H1 (cell line): Measurements from ENCODE around the gene CIB4. TPM values are rescaled to one million over a fixed set of nuclear protein-coding genes. Genes with fewer than 3 reads are reported as not detected.

Source experiments
- CTCF ChIA-PET: fragments of 300-600 bp; sonication (Branson Sonifier 250); formaldehyde crosslinking; loops from one replicate; lab custom pipeline; 2021; ENCODE audit not compliant: partially characterized antibody; lab: Charles Lee
- POLR2A ChIA-PET: fragments of 300-600 bp; sonication (Branson Sonifier 250); formaldehyde crosslinking; loops from one replicate; lab custom pipeline; 2021; ENCODE audit warnings: inconsistent platforms; ENCODE audit not compliant: partially characterized antibody; lab: Charles Lee
- DNase-seq, 2 experiments: peaks; one replicate each; pipeline versions ENCODE4 v3.0.0 to v3.0.0-alpha.2; 2010 to 2022; ENCODE audit warnings: low spot score in 2 of 2, low read depth in 1 of 2, mixed read lengths in 1 of 2
- FAIRE-seq: peaks from 2 replicates; lab custom pipeline; 2011; peaks lifted over from hg19 to GRCh38; lab: Jason Lieb, UNC
- H2AFZ ChIP-seq: 2 replicates; pipeline ENCODE4 v1.8.1; 2012; ENCODE audit warnings: low read length, inconsistent platforms
- H2AK5ac ChIP-seq: 2 replicates; pipeline ENCODE4 v1.6.1; 2013; ENCODE audit warnings: low read depth, low read length
- H2BK120ac ChIP-seq: replicated peaks from 2 replicates; pipeline ENCODE3; 2013; ENCODE audit warnings: low read depth, low read length, inconsistent platforms
- H2BK12ac ChIP-seq: 2 replicates; pipeline ENCODE4 v1.6.1; 2013; ENCODE audit warnings: low read depth, low read length
- H2BK15ac ChIP-seq: 2 replicates; pipeline ENCODE4 v1.6.1; 2013; ENCODE audit warnings: low read length
- H2BK20ac ChIP-seq: 2 replicates; pipeline ENCODE4 v1.6.1; 2013; ENCODE audit warnings: low read length
- H2BK5ac ChIP-seq: 2 replicates; pipeline ENCODE4 v1.6.1; 2013; ENCODE audit warnings: low read depth, low read length
- H3K14ac ChIP-seq: 2 replicates; pipeline ENCODE4 v1.6.1; 2013; ENCODE audit warnings: inconsistent platforms; ENCODE audit not compliant: insufficient read length
- H3K18ac ChIP-seq: 2 replicates; pipeline ENCODE4 v1.6.1; 2013; ENCODE audit warnings: low read length; ENCODE audit errors: extremely low read depth
- H3K23ac ChIP-seq: 2 replicates; pipeline ENCODE4 v1.6.1; 2013; ENCODE audit warnings: inconsistent platforms; ENCODE audit not compliant: insufficient read length
- H3K23me2 ChIP-seq: 2 replicates; pipeline ENCODE4 v1.6.1; 2013; ENCODE audit warnings: low read depth, low read length
- H3K27ac ChIP-seq: 2 replicates; pipeline ENCODE4 v1.6.1; 2011; ENCODE audit warnings: low read depth, low read length, inconsistent platforms
- H3K27me3 ChIP-seq, 4 experiments: replicated peaks in 1 of 4; 1 replicate in 1 of 4; 2 replicates in 3 of 4; pipeline versions ENCODE4 v1.6.1 to v1.8.1; 2011 to 2013; ENCODE audit warnings: low read length in 3 of 4, mild to moderate bottlenecking in 3 of 4, inconsistent platforms in 2 of 4, mixed read lengths in 2 of 4, moderate library complexity in 1 of 4; ENCODE audit not compliant: control insufficient read depth in 3 of 4, insufficient read depth in 3 of 4; ENCODE audit errors: extremely low read depth in 1 of 4
- H3K36me3 ChIP-seq, 4 experiments: 2 replicates each; pipeline versions ENCODE4 v1.6.1 to v1.8.1; 2011 to 2013; ENCODE audit warnings: mild to moderate bottlenecking in 4 of 4, low read length in 3 of 4, moderate library complexity in 2 of 4, control low read depth in 1 of 4, inconsistent platforms in 1 of 4; ENCODE audit not compliant: insufficient read depth in 4 of 4, control insufficient read depth in 2 of 4
- H3K4ac ChIP-seq: replicated peaks from 2 replicates; pipeline ENCODE3; 2013; ENCODE audit warnings: low read length, low read depth, mixed read lengths, inconsistent platforms; ENCODE audit not compliant: insufficient read length
- H3K4me1 ChIP-seq, 4 experiments: replicated peaks in 1 of 4; 1 replicate in 1 of 4; 2 replicates in 3 of 4; pipeline versions ENCODE4 v1.6.1 to v1.8.1; 2011 to 2013; ENCODE audit warnings: low read length in 3 of 4, inconsistent platforms in 2 of 4, mixed read lengths in 1 of 4; ENCODE audit not compliant: insufficient read depth in 4 of 4, control insufficient read depth in 3 of 4
- H3K4me2 ChIP-seq, 2 experiments: 2 replicates each; pipeline versions ENCODE4 v1.6.1 to v1.8.1; 2011 to 2013; ENCODE audit warnings: low read depth in 2 of 2, low read length in 2 of 2, control low read depth in 1 of 2, inconsistent platforms in 1 of 2, mild to moderate bottlenecking in 1 of 2; ENCODE audit not compliant: insufficient read depth in 1 of 2
- H3K4me3 ChIP-seq, 4 experiments: fragments of 200-600, 300-600 bp in 1 of 4; sonication (generic), shearing (Covaris generic), sonication (Bioruptor Twin) in 1 of 4; 2 replicates each; pipeline versions ENCODE4 v1.5.1 to v1.8.1; 2011 to 2016; ENCODE audit warnings: low read length in 4 of 4, low read depth in 3 of 4, control low read depth in 2 of 4, inconsistent platforms in 2 of 4, mild to moderate bottlenecking in 2 of 4, mixed read lengths in 1 of 4, moderate library complexity in 1 of 4; ENCODE audit not compliant: insufficient read depth in 2 of 4; ENCODE audit errors: extremely low read depth in 1 of 4
- H3K56ac ChIP-seq: replicated peaks from 2 replicates; pipeline ENCODE3; 2013; ENCODE audit warnings: low read depth, mild to moderate bottlenecking, mixed read lengths, low read length, inconsistent platforms; ENCODE audit not compliant: insufficient read length
- H3K79me1 ChIP-seq: 2 replicates; pipeline ENCODE4 v1.6.1; 2013; ENCODE audit warnings: low read depth, low read length, control low read depth
- H3K79me2 ChIP-seq, 2 experiments: 2 replicates each; pipeline versions ENCODE4 v1.6.1 to v1.8.1; 2012 to 2013; ENCODE audit warnings: low read length in 2 of 2, mild to moderate bottlenecking in 2 of 2, inconsistent platforms in 1 of 2; ENCODE audit not compliant: insufficient read depth in 2 of 2, control insufficient read depth in 1 of 2
- H3K9ac ChIP-seq, 4 experiments: replicated peaks in 1 of 4; 1 replicate in 1 of 4; 2 replicates in 3 of 4; pipeline versions ENCODE4 v1.6.1 to v1.8.1; 2011 to 2013; ENCODE audit warnings: low read depth in 3 of 4, low read length in 3 of 4, control low read depth in 2 of 4, mild to moderate bottlenecking in 2 of 4, moderate library complexity in 2 of 4, inconsistent platforms in 1 of 4; ENCODE audit errors: extremely low read depth in 1 of 4
- H3K9me3 ChIP-seq, 2 experiments: 2 replicates each; pipeline versions ENCODE4 v1.6.1 to v1.8.1; 2012 to 2013; ENCODE audit warnings: mild to moderate bottlenecking in 2 of 2, moderate library complexity in 2 of 2, control low read depth in 1 of 2, inconsistent platforms in 1 of 2, low read depth in 1 of 2, low read length in 1 of 2, mixed read lengths in 1 of 2; ENCODE audit not compliant: insufficient read depth in 2 of 2
- H4K20me1 ChIP-seq, 2 experiments: replicated peaks in 1 of 2; 2 replicates each; pipeline versions ENCODE3 to v1.8.1; 2011 to 2013; ENCODE audit warnings: inconsistent platforms in 2 of 2, low read length in 2 of 2, mild to moderate bottlenecking in 1 of 2; ENCODE audit not compliant: insufficient read depth in 2 of 2, control insufficient read depth in 1 of 2
- H4K5ac ChIP-seq: 2 replicates; pipeline ENCODE4 v1.6.1; 2013; ENCODE audit warnings: low read length, low read depth, mixed read lengths, inconsistent platforms; ENCODE audit not compliant: insufficient read length
- H4K8ac ChIP-seq: 2 replicates; pipeline ENCODE4 v1.8.0; 2013; ENCODE audit warnings: mild to moderate bottlenecking, moderate library complexity, low read length, inconsistent platforms; ENCODE audit not compliant: insufficient read depth; ENCODE audit errors: extremely low read depth
- H4K91ac ChIP-seq: replicated peaks from 2 replicates; pipeline ENCODE3; 2013; ENCODE audit warnings: low read length, mixed read lengths, inconsistent platforms; ENCODE audit not compliant: insufficient read length
- ATF2 ChIP-seq: IDR thresholded peaks from 2 replicates; pipeline ENCODE4 v1.6.1; 2012; ENCODE audit warnings: low read length, inconsistent platforms
- CBX8 ChIP-seq: fragments of 300-800, 300-1000 bp; sonication (generic); IDR thresholded peaks from 2 replicates; pipeline ENCODE4 v1.7.1; 2016; ENCODE audit warnings: low read depth, low read length, borderline replicate concordance
- CREB1 ChIP-seq: IDR thresholded peaks from 2 replicates; pipeline ENCODE4 v1.6.1; 2012; ENCODE audit warnings: inconsistent platforms
- GABPA ChIP-seq: IDR thresholded peaks from 2 replicates; pipeline ENCODE4 v1.6.1; 2011; ENCODE audit warnings: mild to moderate bottlenecking, low read length, moderate library complexity, borderline replicate concordance; ENCODE audit not compliant: insufficient read depth
- JUN ChIP-seq: IDR thresholded peaks from 2 replicates; pipeline ENCODE4 v1.6.1; 2011; ENCODE audit warnings: low read depth, mild to moderate bottlenecking, improper control_type of control experiment, low read length
- NANOG ChIP-seq: IDR thresholded peaks from 2 replicates; pipeline ENCODE4 v1.6.1; 2011; ENCODE audit warnings: low read length, low read depth, mild to moderate bottlenecking, inconsistent platforms; ENCODE audit not compliant: insufficient read depth, poor library complexity, severe bottlenecking
- POLR2AphosphoS5 ChIP-seq: IDR thresholded peaks from 2 replicates; pipeline ENCODE4 v1.6.1; 2011; ENCODE audit warnings: low read depth, low read length
- RAD21 ChIP-seq, 2 experiments: IDR thresholded peaks in 1 of 2; conservative IDR thresholded peaks in 1 of 2; 2 replicates each; pipeline ENCODE4 v1.6.1; 2011; ENCODE audit warnings: low read depth in 2 of 2, low read length in 2 of 2, improper control_type of control experiment in 1 of 2, inconsistent platforms in 1 of 2, mild to moderate bottlenecking in 1 of 2, moderate library complexity in 1 of 2
- RFX5 ChIP-seq: IDR thresholded peaks from 2 replicates; pipeline ENCODE4 v1.6.1; 2011; ENCODE audit warnings: low read depth, low read length, improper control_type of control experiment, borderline replicate concordance
- SIX5 ChIP-seq: IDR thresholded peaks from 2 replicates; pipeline ENCODE4 v1.6.1; 2011; ENCODE audit warnings: mild to moderate bottlenecking, low read depth, low read length
- TAF7 ChIP-seq: optimal IDR thresholded peaks from 2 replicates; pipeline ENCODE3; 2011; ENCODE audit warnings: low read depth, mild to moderate bottlenecking, inconsistent platforms, low read length, moderate library complexity, borderline replicate concordance
- WGBS, 2 experiments: shearing (Covaris generic) in 1 of 2; methylation state at CpG; one replicate each; pipeline versions ENCODE4 v1.1.6 to v1.1.7; 2013 to 2015; ENCODE audit warnings: low lambda C conversion rate in 2 of 2, mixed read lengths in 2 of 2, inconsistent platforms in 1 of 2, low coverage in 1 of 2, missing lambda C conversion rate in 1 of 2; ENCODE audit not compliant: insufficient replicate concordance in 2 of 2, insufficient coverage in 1 of 2, insufficient read length in 1 of 2; ENCODE audit errors: extremely low coverage in 1 of 2, missing lambda C conversion rate in 1 of 2; 5-methylcytosine and 5-hydroxymethylcytosine counted together
- polyA plus RNA-seq, 7 experiments: library from polyadenylated mRNA; depleted of rRNA in 3 of 7; stranded (reverse) in 5 of 7; unstranded in 2 of 7; fragments of >200 nt in 5 of 7; fragments of 200-250 nt in 2 of 7; gene quantifications; 1 replicate in 5 of 7; 2 replicates in 1 of 7; 4 replicates in 1 of 7; pipeline versions ENCODE4 v1.2.1 to v1.2.3, GENCODE V29; 2011 to 2013; ENCODE audit warnings: missing spikeins in 2 of 7, mixed read lengths in 2 of 7
- total RNA-seq: library from RNA; stranded (reverse); fragmentation: NEBNext Ultra II Directional; extraction: Animal tissue kit (Norgen Biotek cat#: 25700); gene quantifications from 2 replicates; pipeline ENCODE4 v1.2.1, GENCODE V29; 2021

Gene CIB4
- total and polyA plus RNA-seq, 2 of the 8 experiments (the other 6 are each of a cell fraction or from before 2014, with no cell fraction given) = not detected

GRCh38 chr2:26627350-26628105 lies 13.6 kb downstream of the CIB4 start:
- no peak overlapping the region for H2BK120ac ChIP-seq
- H4K20me1 ChIP-seq = no peaks in the 10 kb centered on the region
- no peaks in the 10 kb centered on the region; a peak in 2 of 7 replicates for H3K4me1 ChIP-seq
- no peak overlapping the region for H3K4ac ChIP-seq
- no peak overlapping the region for H4K91ac ChIP-seq
- FAIRE-seq (no peak), DNase-seq (no peak)
- H3K27me3 ChIP-seq = no peaks in the 10 kb centered on the region; a peak in 1 of 7 replicates
- H2AK5ac ChIP-seq = no peak overlapping the region
- H3K23me2 ChIP-seq = no peaks in the 10 kb centered on the region; the same call in 1 of the 2 replicates
- H4K5ac ChIP-seq = no peak overlapping the region
- H3K23ac ChIP-seq = no peak overlapping the region
- H2BK12ac ChIP-seq = no peak overlapping the region
- H3K56ac ChIP-seq = no peak overlapping the region
- H2AFZ ChIP-seq = no peak overlapping the region
- no peak overlapping the region for H3K18ac ChIP-seq
- no peaks in the 10 kb centered on the region for H3K9me3 ChIP-seq
- POLR2A ChIA-PET = no interaction called here
- no peak overlapping the region for H3K4me2 ChIP-seq
- H2BK5ac ChIP-seq = no peak overlapping the region
- H3K4me3 ChIP-seq = no peak overlapping the region
- no peaks in the 10 kb centered on the region for H3K79me2 ChIP-seq
- 87% methylated on average over 9 of the region's 10 CpGs; no CpG with 5 or more reads in 1 of the 2 experiments for WGBS, 2 experiments
- CTCF ChIA-PET = interaction anchor here (2.7 to 3.5 kb wide), 2 partner anchors 12 to 22 kb away, joined by 10 read pairs; no protein-coding TSS in a partner anchor
- H2BK20ac ChIP-seq = no peak overlapping the region
- no peak overlapping the region for H2BK15ac ChIP-seq
- no peaks in the 10 kb centered on the region for H3K36me3 ChIP-seq
- no peak overlapping the region for H4K8ac ChIP-seq
- H3K79me1 ChIP-seq = no peaks in the 10 kb centered on the region
- no peak overlapping the region for H3K27ac ChIP-seq
- no peak overlapping the region for H3K14ac ChIP-seq
- H3K9ac ChIP-seq = no peak overlapping the region
- no peak for TF ChIP-seq ATF2
- no peak for TF ChIP-seq TAF7
- no peak for TF ChIP-seq NANOG
- TF ChIP-seq CREB1 = no peak
- TF ChIP-seq RFX5 = no peak
- TF ChIP-seq RAD21 (IDR thresholded peaks at IDR 0.05 in 1 of 2, conservative IDR thresholded peaks at IDR 0.05 in 1 of 2; ENCODE audit: low read depth in 2 of 2, low read length in 2 of 2) = no peak
- no peak for TF ChIP-seq GABPA
- no peak for TF ChIP-seq CBX8
- TF ChIP-seq SIX5 = no peak
- TF ChIP-seq JUN = no peak
- TF ChIP-seq POLR2AphosphoS5 = no peak
